Left hindlimb (tissue), 1 donor: ENCODE data around the gene SBNO1.
"Not testable (repeated sequence)": the region's sequence is repeated elsewhere in the genome, so short reads cannot be mapped to it uniquely, and the experiment has no call there.

Source experiments
- DNase-seq: peaks from one replicate; pipeline ENCODE4 v3.0.0-alpha.2; 2018

The SBNO1 gene

GRCh38 chr12:123337070-123337469, 27.6 kb downstream of the SBNO1 start:
- no peak for DNase-seq

- no peak for DNase-seq
These were observed 28.1 kb downstream of the SBNO1 start for GRCh38 chr12:123336530-123336929.

- no peak for DNase-seq
These were observed 29.2 kb downstream of the SBNO1 start for GRCh38 chr12:123335490-123335889.

GRCh38 chr12:123329799-123330198, 34.8 kb downstream of the SBNO1 start:
- DNase-seq = no peak

- no peak for DNase-seq
These were observed 44.8 kb downstream of the SBNO1 start for GRCh38 chr12:123319826-123320225.

GRCh38 chr12:123319273-123319672, 45.4 kb downstream of the SBNO1 start:
- no peak for DNase-seq

GRCh38 chr12:123313046-123313445, 51.6 kb downstream of the SBNO1 start:
- not testable (repeated sequence) for DNase-seq

GRCh38 chr12:123306200-123306599, 58.4 kb downstream of the SBNO1 start:
- no peak for DNase-seq

- DNase-seq = no peak
These were observed 59.5 kb downstream of the SBNO1 start for GRCh38 chr12:123305136-123305535.

GRCh38 chr12:123293178-123293760, 71.4 kb downstream of the SBNO1 start:
- DNase-seq = no peak

- no peak for DNase-seq
These were observed 74.7 kb downstream of the SBNO1 start for GRCh38 chr12:123289911-123290310.

GRCh38 chr12:123288751-123289346, 75.8 kb downstream of the SBNO1 start:
- no peak for DNase-seq

- DNase-seq = no peak
These were observed 77.8 kb downstream of the SBNO1 start for GRCh38 chr12:123286652-123287373.

- no peak for DNase-seq
These were observed 80.0 kb downstream of the SBNO1 start for GRCh38 chr12:123284669-123285068.

GRCh38 chr12:123283461-123283860, 81.2 kb downstream of the SBNO1 start:
- DNase-seq = no peak

GRCh38 chr12:123282111-123282510, 82.5 kb downstream of the SBNO1 start:
- DNase-seq = no peak

GRCh38 chr12:123280971-123281370, 83.7 kb downstream of the SBNO1 start:
- no peak for DNase-seq

GRCh38 chr12:123278101-123278627, 86.5 kb downstream of the SBNO1 start:
- DNase-seq = no peak

- no peak for DNase-seq
These were observed 91.5 kb downstream of the SBNO1 start for GRCh38 chr12:123273166-123273565.

GRCh38 chr12:123271001-123271668, 93.5 kb downstream of the SBNO1 start:
- DNase-seq = peak; percentile 77

GRCh38 chr12:123270214-123271000, 94.2 kb downstream of the SBNO1 start:
- DNase-seq = peak; percentile 65

GRCh38 chr12:123269896-123270213, 94.8 kb downstream of the SBNO1 start:
- no peak for DNase-seq

- DNase-seq = peak; percentile 91
These were observed 95.2 kb downstream of the SBNO1 start for GRCh38 chr12:123269395-123269892.
